Measurements from ENCODE around the gene SAP30BP.

The SAP30BP gene

DNA sequence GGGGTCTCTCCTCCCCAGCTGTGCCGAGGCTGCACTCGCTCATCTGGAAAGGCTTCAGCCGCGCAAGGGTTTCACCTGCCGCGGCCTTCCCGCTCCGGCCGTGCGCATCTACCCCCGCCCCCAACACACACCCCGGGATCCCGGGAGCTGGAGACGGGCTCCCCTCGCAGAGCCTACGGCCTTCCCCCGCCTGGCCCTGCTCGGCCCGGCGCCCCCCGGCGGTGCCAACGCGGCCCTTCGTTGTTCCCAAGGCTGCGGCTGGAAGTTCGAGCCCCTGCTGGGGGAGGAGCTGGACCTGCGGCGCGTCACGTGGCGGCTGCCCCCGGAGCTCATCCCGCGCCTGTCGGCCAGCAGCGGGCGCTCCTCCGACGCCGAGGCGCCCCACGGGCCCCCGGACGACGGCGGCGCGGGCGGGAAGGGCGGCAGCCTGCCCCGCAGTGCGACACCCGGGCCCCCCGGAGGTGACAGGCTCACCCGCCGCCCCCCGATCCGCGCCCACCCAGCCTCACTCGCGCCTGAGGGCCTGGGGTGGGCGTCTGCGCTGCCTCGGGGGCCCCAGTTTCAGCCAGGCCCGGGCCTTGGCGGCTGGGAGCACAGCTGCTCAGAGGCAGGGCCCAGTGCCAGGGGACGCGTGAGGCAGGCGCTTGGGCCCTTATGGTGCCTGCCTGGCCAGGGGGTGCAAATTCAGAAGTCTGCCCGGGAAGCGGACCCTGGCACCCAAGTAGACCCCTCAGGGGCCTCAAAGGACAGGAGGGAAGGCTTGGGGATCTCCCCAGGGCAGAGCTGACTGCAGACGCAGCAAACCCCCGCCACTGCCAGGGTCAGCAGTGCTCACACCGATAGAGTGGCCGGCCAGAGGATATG lies 86.6 kb downstream of the SAP30BP start:
- TF ChIP-seq, protein P1, sequence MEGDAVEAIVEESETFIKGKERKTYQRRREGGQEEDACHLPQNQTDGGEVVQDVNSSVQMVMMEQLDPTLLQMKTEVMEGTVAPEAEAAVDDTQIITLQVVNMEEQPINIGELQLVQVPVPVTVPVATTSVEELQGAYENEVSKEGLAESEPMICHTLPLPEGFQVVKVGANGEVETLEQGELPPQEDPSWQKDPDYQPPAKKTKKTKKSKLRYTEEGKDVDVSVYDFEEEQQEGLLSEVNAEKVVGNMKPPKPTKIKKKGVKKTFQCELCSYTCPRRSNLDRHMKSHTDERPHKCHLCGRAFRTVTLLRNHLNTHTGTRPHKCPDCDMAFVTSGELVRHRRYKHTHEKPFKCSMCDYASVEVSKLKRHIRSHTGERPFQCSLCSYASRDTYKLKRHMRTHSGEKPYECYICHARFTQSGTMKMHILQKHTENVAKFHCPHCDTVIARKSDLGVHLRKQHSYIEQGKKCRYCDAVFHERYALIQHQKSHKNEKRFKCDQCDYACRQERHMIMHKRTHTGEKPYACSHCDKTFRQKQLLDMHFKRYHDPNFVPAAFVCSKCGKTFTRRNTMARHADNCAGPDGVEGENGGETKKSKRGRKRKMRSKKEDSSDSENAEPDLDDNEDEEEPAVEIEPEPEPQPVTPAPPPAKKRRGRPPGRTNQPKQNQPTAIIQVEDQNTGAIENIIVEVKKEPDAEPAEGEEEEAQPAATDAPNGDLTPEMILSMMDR (conservative IDR thresholded peaks at IDR 0.05; ENCODE audit: low read depth, low read length) = peak; percentile 32; the same call in 1 of the 2 replicates
- peaks cover 11% of the 10 kb centered on the region for H3K27me3 ChIP-seq (ENCODE audit: insufficient read depth, low read depth)
- no peaks in the 10 kb centered on the region for H4K20me1 ChIP-seq (ENCODE audit: insufficient read depth)
- H3K4me1 ChIP-seq (ENCODE audit: low read depth, poor library complexity, severe bottlenecking) = peaks cover 28% of the 10 kb centered on the region
- H2AFZ ChIP-seq (ENCODE audit: low read depth) = peak overlapping the region; percentile 99
- H3K4me2 ChIP-seq = peak overlapping the region; percentile 96
- peak overlapping the region; percentile 75 for H3K9ac ChIP-seq
- H3K79me2 ChIP-seq (ENCODE audit: insufficient read depth, low read depth) = no peaks in the 10 kb centered on the region
- no peaks in the 10 kb centered on the region for H3K36me3 ChIP-seq (ENCODE audit: insufficient read depth)
- H3K4me3 ChIP-seq (IDR thresholded peaks at IDR 0.05; ENCODE audit: insufficient read depth, low read depth, low read length) = no peak overlapping the region
- H3K27ac ChIP-seq = no peak overlapping the region

DNA sequence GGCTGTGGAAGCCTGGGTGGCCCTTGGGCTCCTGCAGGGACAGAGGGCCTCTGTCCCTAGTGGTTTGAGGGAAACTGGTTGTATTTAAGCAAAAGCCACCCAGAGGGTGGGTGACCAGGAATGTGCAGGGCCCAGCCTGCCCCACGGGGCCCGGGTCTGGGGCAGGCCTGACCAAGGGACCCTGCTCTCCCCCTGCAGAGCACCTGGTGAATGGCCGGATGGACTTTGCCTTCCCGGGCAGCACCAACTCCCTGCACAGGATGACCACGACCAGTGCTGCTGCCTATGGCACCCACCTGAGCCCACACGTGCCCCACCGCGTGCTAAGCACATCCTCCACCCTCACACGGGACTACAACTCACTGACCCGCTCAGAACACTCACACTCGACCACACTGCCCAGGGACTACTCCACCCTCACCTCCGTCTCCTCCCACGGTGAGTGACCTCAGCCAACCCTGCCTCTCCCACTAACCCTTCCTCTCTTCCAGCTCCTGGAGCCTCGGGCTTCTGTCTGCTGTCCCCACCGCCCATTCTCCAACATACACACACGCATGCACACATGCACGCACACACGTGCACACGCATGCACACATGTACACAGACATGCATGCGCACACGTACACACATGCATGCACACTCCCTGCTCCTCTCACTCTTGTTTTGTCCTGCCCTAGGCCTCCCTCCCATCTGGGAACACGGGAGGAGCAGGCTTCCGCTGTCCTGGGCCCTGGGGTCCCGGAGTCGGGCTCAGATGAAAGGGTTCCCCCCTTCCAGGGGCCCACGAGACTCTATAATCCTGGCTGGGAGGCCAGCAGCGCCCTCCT lies 87.5 kb downstream of the SAP30BP start:
- H3K4me1 ChIP-seq (ENCODE audit: low read depth, poor library complexity, severe bottlenecking) = peaks cover 28% of the 10 kb centered on the region
- H3K79me2 ChIP-seq (ENCODE audit: insufficient read depth, low read depth) = no peaks in the 10 kb centered on the region
- no peaks in the 10 kb centered on the region for H3K36me3 ChIP-seq (ENCODE audit: insufficient read depth)
- H3K4me2 ChIP-seq = peak overlapping the region; percentile 96
- H4K20me1 ChIP-seq (ENCODE audit: insufficient read depth) = no peaks in the 10 kb centered on the region
- H3K9ac ChIP-seq = peak overlapping the region; percentile 75; the same call in 1 of the 2 replicates
- H3K27ac ChIP-seq = no peak overlapping the region
- TF ChIP-seq, protein P1 (conservative IDR thresholded peaks at IDR 0.05; ENCODE audit: low read depth, low read length) = 0 out of 2 replicates have a peak, but pooled peaks have one; percentile 1
- no peak overlapping the region for H3K4me3 ChIP-seq (IDR thresholded peaks at IDR 0.05; ENCODE audit: insufficient read depth, low read depth, low read length)
- peak overlapping the region; percentile 99; the same call in 1 of the 2 replicates for H2AFZ ChIP-seq (ENCODE audit: low read depth)
- H3K27me3 ChIP-seq (ENCODE audit: insufficient read depth, low read depth) = peaks cover 11% of the 10 kb centered on the region

DNA sequence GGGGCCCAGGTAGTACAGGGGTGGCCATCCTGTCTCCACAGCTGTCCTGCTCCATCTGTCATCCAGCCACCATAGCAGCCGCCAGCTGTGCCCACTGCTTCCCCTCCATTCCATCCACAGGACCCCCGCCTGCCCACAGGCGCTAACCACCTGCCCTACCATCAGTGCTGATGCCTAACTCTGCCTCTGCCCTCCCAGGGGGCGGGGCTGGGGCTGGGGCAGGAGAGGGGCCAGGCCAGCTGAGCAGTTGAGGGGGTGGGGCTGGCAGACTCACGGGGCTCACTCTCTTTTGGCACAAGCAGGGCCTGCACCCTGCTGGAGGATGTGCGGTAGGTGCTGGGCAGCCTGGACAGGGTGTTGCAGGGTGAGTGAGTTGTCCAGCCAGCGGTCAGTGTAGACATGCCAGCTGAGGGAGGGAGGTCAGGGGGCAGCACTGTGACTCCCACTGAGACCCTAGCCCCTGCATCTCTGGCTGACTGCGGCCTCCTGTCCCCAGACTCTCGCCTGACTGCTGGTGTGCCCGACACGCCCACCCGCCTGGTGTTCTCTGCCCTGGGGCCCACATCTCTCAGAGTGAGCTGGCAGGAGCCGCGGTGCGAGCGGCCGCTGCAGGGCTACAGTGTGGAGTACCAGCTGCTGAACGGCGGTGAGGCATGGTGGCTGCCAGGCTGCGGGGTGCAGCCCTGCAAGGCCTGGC lies 88.2 kb downstream of the SAP30BP start:
- H4K20me1 ChIP-seq (ENCODE audit: insufficient read depth) = no peaks in the 10 kb centered on the region
- H3K4me2 ChIP-seq = no peak overlapping the region
- H3K79me2 ChIP-seq (ENCODE audit: insufficient read depth, low read depth) = no peaks in the 10 kb centered on the region
- H3K27ac ChIP-seq = no peak overlapping the region
- no peaks in the 10 kb centered on the region for H3K36me3 ChIP-seq (ENCODE audit: insufficient read depth)
- peaks cover 11% of the 10 kb centered on the region for H3K27me3 ChIP-seq (ENCODE audit: insufficient read depth, low read depth)
- H2AFZ ChIP-seq (ENCODE audit: low read depth) = no peak overlapping the region
- H3K9ac ChIP-seq = no peak overlapping the region
- H3K4me1 ChIP-seq (ENCODE audit: low read depth, poor library complexity, severe bottlenecking) = peaks cover 28% of the 10 kb centered on the region
- H3K4me3 ChIP-seq (IDR thresholded peaks at IDR 0.05; ENCODE audit: insufficient read depth, low read depth, low read length) = no peak overlapping the region
- TF ChIP-seq, protein P1 (conservative IDR thresholded peaks at IDR 0.05; ENCODE audit: low read depth, low read length) = no peak

DNA sequence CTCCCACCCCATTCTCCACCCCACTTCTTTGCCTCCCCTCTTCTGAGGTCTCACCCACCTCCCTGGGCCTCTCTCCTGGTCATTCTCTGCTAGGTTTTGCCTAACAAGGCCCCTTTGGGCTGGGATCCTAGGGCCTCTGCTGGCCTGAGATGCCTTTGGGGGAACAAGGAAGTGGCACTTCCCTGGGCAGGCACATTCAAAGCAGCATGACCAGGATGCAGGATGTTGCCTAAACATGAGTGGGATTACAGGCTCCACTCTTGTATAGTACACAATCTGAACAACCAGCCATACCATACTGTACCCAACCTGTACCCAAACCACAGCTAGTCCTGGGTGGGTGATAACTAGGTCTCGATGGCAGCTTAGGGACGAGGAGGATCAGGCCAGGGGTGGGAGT lies 88.9 kb downstream of the SAP30BP start:
- Histone ChIP-seq H3K9ac (no peak overlapping the region), H3K27ac (no peak overlapping the region), H3K4me2 (no peak overlapping the region), H3K79me2 (ENCODE audit: insufficient read depth, low read depth) (no peaks in the 10 kb centered on the region), H3K4me3 (IDR thresholded peaks at IDR 0.05; ENCODE audit: insufficient read depth, low read depth, low read length) (no peak overlapping the region), H3K4me1 (ENCODE audit: low read depth, poor library complexity, severe bottlenecking) (peaks cover 28% of the 10 kb centered on the region), H4K20me1 (ENCODE audit: insufficient read depth) (no peaks in the 10 kb centered on the region), H2AFZ (ENCODE audit: low read depth) (no peak overlapping the region), H3K27me3 (ENCODE audit: insufficient read depth, low read depth) (peaks cover 11% of the 10 kb centered on the region), H3K36me3 (ENCODE audit: insufficient read depth) (no peaks in the 10 kb centered on the region)
- TF ChIP-seq, protein P1 (conservative IDR thresholded peaks at IDR 0.05; ENCODE audit: low read depth, low read length) = no peak

Data from KMS-11 (cell line).